GM12878 (cell line): ENCODE results near the gene RGS6. TPM values are rescaled to one million over a fixed set of nuclear protein-coding genes. Genes with fewer than 3 reads are reported as not detected.

ENCODE experiments used
- ATAC-seq: fragments of 200-7000 bp; cut with Tn5 transposase; 3 replicates; pipeline ENCODE4 v1.9.1; 2020; ENCODE audit warnings: mild to moderate bottlenecking, moderate library complexity
- BruUV-seq: library from RNA; stranded (reverse); fragments of 400-500 nt; replicated peaks from 2 replicates; lab custom pipeline; 2021; lab: Mats Ljungman, UMichigan
- CTCF ChIA-PET: fragments of 300-600 bp; sonication (Branson Sonifier 250); formaldehyde crosslinking; extraction: SDS; loops from one replicate; lab custom pipeline; 2021; ENCODE audit warnings: inconsistent platforms; lab: Yijun Ruan, JAX
- POLR2A ChIA-PET: fragments of 350-600 bp; formaldehyde crosslinking; extraction: SDS; loops from one replicate; lab custom pipeline; 2021; ENCODE audit warnings: inconsistent platforms; lab: Charles Lee
- RAD21 ChIA-PET: fragments of 300-600 bp; sonication (Branson Sonifier 250); formaldehyde crosslinking; loops from one replicate; lab custom pipeline; 2023; ENCODE audit warnings: antibody characterized with exemption; ENCODE audit not compliant: unreplicated experiment; lab: Charles Lee
- SMC1A ChIA-PET: fragments of 300-600 bp; sonication (Branson Sonifier 250); formaldehyde crosslinking; loops from one replicate; lab custom pipeline; 2023; ENCODE audit not compliant: unreplicated experiment, uncharacterized antibody; lab: Charles Lee
- DNase-seq: peaks from one replicate; pipeline ENCODE4 v3.0.0-alpha.2; 2011; ENCODE audit warnings: low read depth, low spot score
- FAIRE-seq: peaks from 3 replicates; lab custom pipeline; 2011; peaks lifted over from hg19 to GRCh38; lab: Jason Lieb, UNC
- H2AFZ ChIP-seq: 2 replicates; pipeline ENCODE4 v1.6.0; 2011; ENCODE audit warnings: low read depth, low read length, control low read depth; ENCODE audit not compliant: control insufficient read depth
- H3K27ac ChIP-seq: 2 replicates; pipeline ENCODE4 v1.5.1; 2011; ENCODE audit warnings: control low read depth; ENCODE audit not compliant: control insufficient read depth, insufficient read depth
- H3K27me3 ChIP-seq, 2 experiments: replicated peaks in 1 of 2; 2 replicates each; pipeline versions ENCODE4 v1.6.0 to v1.6.1; 2011; ENCODE audit warnings: low read length in 1 of 2; ENCODE audit not compliant: control insufficient read depth in 2 of 2, insufficient read depth in 2 of 2
- H3K36me3 ChIP-seq, 2 experiments: 2 replicates each; pipeline ENCODE4 v1.5.1; 2011; ENCODE audit warnings: low read length in 1 of 2; ENCODE audit not compliant: control insufficient read depth in 2 of 2, insufficient read depth in 2 of 2
- H3K4me1 ChIP-seq: 2 replicates; pipeline ENCODE4 v1.6.1; 2011; ENCODE audit warnings: mild to moderate bottlenecking, low read length, moderate library complexity, mixed read lengths; ENCODE audit not compliant: control insufficient read depth, insufficient read depth
- H3K4me2 ChIP-seq: 2 replicates; pipeline ENCODE4 v1.6.0; 2011; ENCODE audit warnings: control low read depth; ENCODE audit not compliant: control insufficient read depth, insufficient read depth
- H3K4me3 ChIP-seq: fragments of 200-600 bp; sonication (generic); 2 replicates; pipeline ENCODE4 v1.5.1; 2016
- H3K79me2 ChIP-seq: 2 replicates; pipeline ENCODE4 v1.6.0; 2011; ENCODE audit warnings: low read length; ENCODE audit not compliant: control insufficient read depth, insufficient read depth
- H3K9ac ChIP-seq: 2 replicates; pipeline ENCODE4 v1.8.0; 2011; ENCODE audit warnings: low read length, control low read depth, mixed read lengths; ENCODE audit not compliant: control insufficient read depth, insufficient read depth
- H3K9me3 ChIP-seq: replicated peaks from 3 replicates; pipeline ENCODE4 v1.5.1; 2011; ENCODE audit warnings: mild to moderate bottlenecking, low read length; ENCODE audit not compliant: control insufficient read depth, insufficient read depth
- H4K20me1 ChIP-seq: 2 replicates; pipeline ENCODE4 v1.6.0; 2011; ENCODE audit not compliant: control insufficient read depth, insufficient read depth
- CEBPZ ChIP-seq: fragments of 150-350 bp; IDR thresholded peaks from 2 replicates; pipeline ENCODE4 v1.6.1; 2016; ENCODE audit warnings: low read depth, low read length
- MAX ChIP-seq: IDR thresholded peaks from 2 replicates; pipeline ENCODE4 v1.6.1; 2012; ENCODE audit warnings: low read depth, low read length, improper control_type of control experiment
- MEF2A ChIP-seq: IDR thresholded peaks from 2 replicates; pipeline ENCODE4 v1.6.1; 2011; ENCODE audit warnings: low read depth, mild to moderate bottlenecking, low read length, moderate library complexity; ENCODE audit not compliant: insufficient read depth
- MYB ChIP-seq: fragments of 150-350 bp; IDR thresholded peaks from 2 replicates; pipeline ENCODE4 v1.6.1; 2014; ENCODE audit warnings: mild to moderate bottlenecking, low read depth, low read length, borderline replicate concordance
- MYC ChIP-seq: IDR thresholded peaks from 2 replicates; pipeline ENCODE4 v1.6.1; 2011; ENCODE audit warnings: mild to moderate bottlenecking, low read length, moderate library complexity, inconsistent platforms; ENCODE audit not compliant: insufficient read depth, insufficient replicate concordance, insufficient read length, severe bottlenecking
- PKNOX1 ChIP-seq: fragments of 450-650 bp; IDR thresholded peaks from 2 replicates; pipeline ENCODE4 v1.6.1; 2016; ENCODE audit warnings: mild to moderate bottlenecking
- SIN3A ChIP-seq: IDR thresholded peaks from 2 replicates; pipeline ENCODE4 v1.6.1; 2012; ENCODE audit warnings: low read depth, low read length, improper control_type of control experiment
- SMAD1 ChIP-seq: fragments of 450-650 bp; IDR thresholded peaks from 2 replicates; pipeline ENCODE4 v1.6.1; 2018; ENCODE audit warnings: mild to moderate bottlenecking, low read depth; ENCODE audit not compliant: partially characterized antibody
- TARDBP ChIP-seq: IDR thresholded peaks from 2 replicates; pipeline ENCODE4 v1.6.1; 2016; ENCODE audit warnings: borderline replicate concordance
- TCF7 ChIP-seq: IDR thresholded peaks from 2 replicates; pipeline ENCODE4 v1.6.1; 2014; ENCODE audit warnings: antibody characterized with exemption, borderline replicate concordance
- ZNF384 ChIP-seq: IDR thresholded peaks from 2 replicates; pipeline ENCODE4 v1.6.1; 2012; ENCODE audit warnings: low read depth, mild to moderate bottlenecking, low read length, improper control_type of control experiment, borderline replicate concordance
- WGBS: methylation state at CpG from one replicate; pipeline ENCODE4 v1.1.6; 2016; ENCODE audit warnings: low lambda C conversion rate; ENCODE audit not compliant: insufficient replicate concordance, insufficient coverage; ENCODE audit errors: missing lambda C conversion rate; 5-methylcytosine and 5-hydroxymethylcytosine counted together
- in situ Hi-C: fragments of 300-500 bp; cut with MboI; formaldehyde crosslinking; loops from 9 replicates; pipeline ENCODE4 v1.14.3; 2018; ENCODE audit warnings: mixed read lengths
- intact Hi-C: fragments of 100-400 bp; cut with micrococcal nuclease; formaldehyde crosslinking; loops from one replicate; pipeline ENCODE4 v1.14.2; 2022; ENCODE audit not compliant: unreplicated experiment
- polyA plus RNA-seq, 11 experiments: library from polyadenylated mRNA; depleted of rRNA in 4 of 11; unstranded in 6 of 11; stranded (reverse) in 5 of 11; fragments of >200 nt; fragmentation: Nextera tagmentation in 4 of 11; fragmentation: Illumina TruSeq in 1 of 11; extraction: Ambion mirVana in 4 of 11; extraction: Trizol in 1 of 11; gene quantifications; 1 replicate in 1 of 11; 2 replicates in 10 of 11; pipeline versions ENCODE4 v1.2.1 to v1.2.3, GENCODE V29; 2011 to 2016; ENCODE audit warnings: inconsistent platforms in 2 of 11, missing spikeins in 2 of 11, low read depth in 1 of 11
- total RNA-seq, 4 experiments: library from RNA; depleted of rRNA in 3 of 4; stranded (reverse); fragments of >200 nt in 3 of 4; fragmentation: Illumina TruSeq in 1 of 4; extraction: Trizol in 1 of 4; gene quantifications; 2 replicates each; pipeline versions ENCODE4 v1.2.1 to v1.2.3, GENCODE V29; 2013 to 2021
- TF ChIP-seq, protein P1 (sequence below): IDR thresholded peaks from 2 replicates; pipeline ENCODE4 v1.6.1; 2012; ENCODE audit warnings: mild to moderate bottlenecking, low read depth, low read length

Gene RGS6
- total and polyA plus RNA-seq, 10 of the 15 experiments (the other 5 are each of a cell fraction or from before 2014, with no cell fraction given): 3.9 to 18.1 (median 12.4) TPM

DNA sequence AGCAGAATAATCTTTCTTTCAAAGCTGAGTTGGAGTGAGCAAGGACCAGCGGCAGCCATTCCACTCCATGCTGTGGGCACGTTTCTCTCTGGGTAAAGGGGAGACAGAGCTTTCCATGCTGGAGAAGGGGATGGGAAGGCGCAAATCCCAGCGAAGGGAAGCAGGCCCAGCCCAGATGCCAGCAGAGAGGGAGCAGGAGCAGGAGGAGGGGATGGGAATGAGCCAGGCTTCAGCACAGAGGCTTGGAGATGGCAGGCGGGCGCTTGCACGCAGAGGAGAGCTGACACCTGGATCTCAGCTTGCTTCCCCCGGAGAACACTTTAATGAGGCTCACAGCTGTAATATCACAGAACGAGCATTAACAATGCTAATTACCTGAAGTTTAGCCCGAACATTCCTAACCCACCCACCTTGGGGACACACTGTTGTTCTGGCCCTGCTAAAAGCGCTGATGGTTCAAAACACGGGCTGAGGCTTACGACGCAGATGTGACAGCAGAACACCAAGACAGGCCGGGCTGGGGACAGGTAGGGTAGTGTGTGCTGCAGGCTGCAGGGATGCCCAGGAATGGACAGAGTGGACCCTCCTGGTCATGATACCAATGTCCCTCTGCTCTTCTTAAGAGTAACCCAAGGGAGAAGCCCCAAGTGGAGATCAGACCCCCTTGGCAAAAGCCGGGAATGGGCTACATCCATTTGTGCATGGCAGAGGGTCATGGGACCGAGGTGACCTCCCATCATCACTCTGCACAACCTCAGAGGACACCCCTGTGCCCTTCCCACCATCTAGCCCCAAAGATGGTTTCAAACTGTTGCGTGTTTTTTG, 673.1 kb downstream of the RGS6 start:
- POLR2A ChIA-PET: no interaction called here
- ATAC-seq: no peak
- BruUV-seq: no TSS peak

More for the DNA sequence above, 673.1 kb downstream of the RGS6 start:
- Histone ChIP-seq H3K36me3 (no peaks in the 10 kb centered on the region), H4K20me1 (no peaks in the 10 kb centered on the region), H3K4me1 (no peaks in the 10 kb centered on the region), H3K9me3 (no peaks in the 10 kb centered on the region), H3K4me3 (no peak overlapping the region), H3K79me2 (no peaks in the 10 kb centered on the region), H2AFZ (no peak overlapping the region), H3K27me3 (peaks cover 2 to 3% of the 10 kb centered on the region in 2 experiments; a peak in 2 of 4 replicates), H3K27ac (no peak overlapping the region), H3K9ac (no peak overlapping the region), H3K4me2 (no peak overlapping the region)
- CTCF ChIA-PET: no interaction called here
- in situ Hi-C loops: no loop called here
- no peak for TF ChIP-seq CEBPZ
- no peak for TF ChIP-seq SMAD1
- TF ChIP-seq PKNOX1: no peak
- TF ChIP-seq TCF7: no peak
- no peak for TF ChIP-seq MYC
- TF ChIP-seq MEF2A: no peak
- TF ChIP-seq SIN3A: no peak
- no peak for TF ChIP-seq MYB
- TF ChIP-seq ZNF384: no peak
- no peak for TF ChIP-seq TARDBP
- TF ChIP-seq, protein P1, sequence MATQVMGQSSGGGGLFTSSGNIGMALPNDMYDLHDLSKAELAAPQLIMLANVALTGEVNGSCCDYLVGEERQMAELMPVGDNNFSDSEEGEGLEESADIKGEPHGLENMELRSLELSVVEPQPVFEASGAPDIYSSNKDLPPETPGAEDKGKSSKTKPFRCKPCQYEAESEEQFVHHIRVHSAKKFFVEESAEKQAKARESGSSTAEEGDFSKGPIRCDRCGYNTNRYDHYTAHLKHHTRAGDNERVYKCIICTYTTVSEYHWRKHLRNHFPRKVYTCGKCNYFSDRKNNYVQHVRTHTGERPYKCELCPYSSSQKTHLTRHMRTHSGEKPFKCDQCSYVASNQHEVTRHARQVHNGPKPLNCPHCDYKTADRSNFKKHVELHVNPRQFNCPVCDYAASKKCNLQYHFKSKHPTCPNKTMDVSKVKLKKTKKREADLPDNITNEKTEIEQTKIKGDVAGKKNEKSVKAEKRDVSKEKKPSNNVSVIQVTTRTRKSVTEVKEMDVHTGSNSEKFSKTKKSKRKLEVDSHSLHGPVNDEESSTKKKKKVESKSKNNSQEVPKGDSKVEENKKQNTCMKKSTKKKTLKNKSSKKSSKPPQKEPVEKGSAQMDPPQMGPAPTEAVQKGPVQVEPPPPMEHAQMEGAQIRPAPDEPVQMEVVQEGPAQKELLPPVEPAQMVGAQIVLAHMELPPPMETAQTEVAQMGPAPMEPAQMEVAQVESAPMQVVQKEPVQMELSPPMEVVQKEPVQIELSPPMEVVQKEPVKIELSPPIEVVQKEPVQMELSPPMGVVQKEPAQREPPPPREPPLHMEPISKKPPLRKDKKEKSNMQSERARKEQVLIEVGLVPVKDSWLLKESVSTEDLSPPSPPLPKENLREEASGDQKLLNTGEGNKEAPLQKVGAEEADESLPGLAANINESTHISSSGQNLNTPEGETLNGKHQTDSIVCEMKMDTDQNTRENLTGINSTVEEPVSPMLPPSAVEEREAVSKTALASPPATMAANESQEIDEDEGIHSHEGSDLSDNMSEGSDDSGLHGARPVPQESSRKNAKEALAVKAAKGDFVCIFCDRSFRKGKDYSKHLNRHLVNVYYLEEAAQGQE: no peak
- TF ChIP-seq MAX: no peak
- 73% methylated on average over 18 of the region's 18 CpGs for WGBS
- intact Hi-C loops: no loop called here
- RAD21 ChIA-PET: no interaction called here
- no peak for DNase-seq
- FAIRE-seq: no peak
- SMC1A ChIA-PET: no interaction called here
